HFF-Myc (cell line): ENCODE data around the gene ANKS1A.
"Not testable (repeated sequence)": the region's sequence is repeated elsewhere in the genome, so short reads cannot be mapped to it uniquely, and the experiment has no call there.

Source experiments
- DNase-seq: peaks from one replicate; pipeline ENCODE4 v3.0.0-alpha.2; 2011; ENCODE audit warnings: low read depth; ENCODE audit errors: extremely low read depth
- H3K4me3 ChIP-seq: replicated peaks from 2 replicates; pipeline ENCODE4 v1.5.1; 2011; ENCODE audit warnings: low read depth, mild to moderate bottlenecking, control low read depth, low read length
- CTCF ChIP-seq: IDR thresholded peaks from 2 replicates; pipeline ENCODE4 v1.5.1; 2012; ENCODE audit warnings: mild to moderate bottlenecking, low read depth, low read length, control low read depth; ENCODE audit errors: missing control alignments

Gene ANKS1A

DNA sequence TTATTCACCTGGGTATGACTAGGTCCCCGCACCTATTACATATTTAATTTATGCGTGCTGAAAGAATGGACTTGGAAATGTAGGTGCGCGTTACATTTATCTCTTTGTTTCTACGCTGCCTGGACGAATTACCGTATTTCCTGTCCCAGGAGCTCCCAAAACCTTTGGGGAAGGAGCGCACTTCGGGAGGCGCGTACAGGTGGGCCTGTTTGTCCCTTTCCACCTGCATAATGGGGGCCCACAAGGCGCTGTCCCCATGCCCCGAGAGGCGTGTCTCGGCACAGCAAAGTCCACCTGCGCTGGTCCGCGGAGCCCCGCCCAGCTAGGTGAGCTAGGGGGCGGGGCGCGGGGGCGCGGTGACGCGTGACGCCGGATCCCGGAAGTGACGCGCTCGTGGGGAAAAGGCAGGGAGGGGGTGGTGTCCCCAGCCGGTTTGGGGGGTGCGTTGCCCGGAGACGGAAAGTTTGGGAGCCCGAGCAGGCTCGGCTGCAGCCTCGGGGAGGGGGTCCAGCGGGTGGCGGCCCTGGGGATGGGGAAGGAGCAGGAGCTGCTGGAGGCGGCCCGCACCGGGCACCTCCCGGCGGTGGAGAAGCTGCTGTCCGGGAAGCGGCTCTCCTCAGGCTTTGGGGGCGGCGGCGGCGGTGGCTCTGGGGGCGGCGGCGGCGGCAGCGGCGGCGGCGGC lies at the start of gene ANKS1A:
TSS of gene ANKS1A (plus strand) at position 382 of the 682 bp plus-strand sequence. CDS start at position 530, 148 bp downstream.
- peak within 1 kb of the TSS; percentile 88 for H3K4me3 ChIP-seq
- no peak for DNase-seq
- no peak for TF ChIP-seq CTCF

DNA sequence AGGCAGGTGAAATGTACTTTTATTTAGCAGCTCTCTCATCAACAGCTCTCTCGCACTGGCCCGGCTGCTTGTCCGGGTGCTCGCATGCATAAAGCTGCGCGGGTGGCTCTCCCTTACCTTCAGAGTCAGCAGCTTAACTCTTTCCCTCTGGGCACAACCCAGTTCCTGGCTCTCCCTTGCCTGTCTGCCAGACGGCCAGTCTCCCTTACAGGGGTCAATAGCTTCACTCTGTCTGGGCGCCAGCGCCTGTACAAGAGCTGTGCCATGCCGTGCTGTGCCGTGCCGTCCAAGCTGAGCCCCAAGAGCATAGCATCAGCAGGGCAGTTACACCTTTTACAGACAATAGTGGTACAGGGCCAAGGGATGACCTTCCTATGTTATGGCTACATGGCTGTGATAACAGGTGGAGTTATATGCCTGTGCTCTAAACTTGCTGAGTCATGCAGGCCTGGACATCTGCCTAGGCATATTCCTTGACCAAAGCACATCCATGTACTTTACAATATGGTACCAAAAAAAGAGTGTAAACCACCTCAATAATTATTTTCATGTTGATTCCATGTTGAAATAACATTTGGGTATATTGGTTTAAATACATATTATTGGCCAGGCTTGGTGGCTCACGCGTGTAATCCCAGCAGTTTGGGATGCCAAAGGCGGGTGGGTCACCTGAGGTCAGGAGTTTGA lies 49.2 kb upstream of the ANKS1A start:
- no peak for DNase-seq
- H3K4me3 ChIP-seq: no peak overlapping the region
- no peak for TF ChIP-seq CTCF

DNA sequence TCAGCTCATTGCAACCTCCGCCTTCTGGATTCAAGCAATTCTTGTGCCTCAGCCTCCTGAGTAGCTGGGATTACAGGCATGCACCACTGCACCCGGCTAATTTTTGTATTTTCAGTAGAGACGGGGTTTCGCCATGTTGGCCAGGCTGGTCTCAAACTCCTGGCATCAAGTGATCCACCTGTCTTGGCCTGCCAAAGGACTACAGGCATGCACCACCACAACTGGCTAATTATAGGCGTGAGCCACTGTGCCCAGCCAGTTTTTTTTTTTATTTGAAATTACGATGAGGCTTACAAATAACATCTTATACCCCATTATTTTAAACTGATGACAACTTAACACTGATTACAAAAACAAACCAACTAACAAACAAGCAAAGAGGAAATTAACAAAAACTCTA lies 40.0 kb upstream of the ANKS1A start:
- H3K4me3 ChIP-seq, DNase-seq: not testable (repeated sequence)

- H3K4me3 ChIP-seq: no peak overlapping the region
- no peak for DNase-seq
- TF ChIP-seq CTCF: no peak
Observed at GRCh38 chr6:34851361-34851760, 37.7 kb upstream of the ANKS1A start.

- no peak for DNase-seq
- TF ChIP-seq CTCF: no peak
Observed at GRCh38 chr6:34852406-34853085, 36.5 kb upstream of the ANKS1A start.

DNA sequence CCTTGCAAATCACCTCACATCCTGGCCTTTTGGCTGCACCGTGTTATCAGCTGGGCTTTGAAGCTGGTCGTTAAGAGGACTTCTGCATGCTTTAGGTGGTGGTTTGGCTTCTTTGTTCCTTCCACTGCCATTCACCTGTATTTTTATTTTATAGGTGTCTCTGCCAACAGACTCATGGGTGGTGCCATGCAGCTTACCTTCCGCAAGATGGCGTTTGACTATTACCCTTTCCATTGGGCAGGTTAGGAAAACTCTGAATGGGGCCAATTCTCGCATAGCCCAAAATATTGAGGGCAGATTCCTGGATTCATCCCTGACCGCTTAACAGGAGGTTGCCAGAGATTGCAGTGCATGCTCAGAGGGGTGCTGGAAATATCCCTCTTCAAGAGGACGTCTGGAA lies 33.6 kb upstream of the ANKS1A start:
- no peak overlapping the region for H3K4me3 ChIP-seq
- DNase-seq: no peak
- TF ChIP-seq CTCF: no peak

More at GRCh38 chr6:34852406-34853085, 36.5 kb upstream of the ANKS1A start:
- no peak overlapping the region for H3K4me3 ChIP-seq

GRCh38 chr6:34858681-34859080 lies 30.4 kb upstream of the ANKS1A start:
- H3K4me3 ChIP-seq: no peak overlapping the region
- DNase-seq: no peak
- peak; percentile 32 for TF ChIP-seq CTCF
